Fibroblast of skin of right biceps (primary cell): ENCODE measurements around the gene KMT2C.

ENCODE experiments used
- DNase-seq: peaks from one replicate; pipeline ENCODE4 v3.0.0-alpha.2; 2013

Gene KMT2C

DNA sequence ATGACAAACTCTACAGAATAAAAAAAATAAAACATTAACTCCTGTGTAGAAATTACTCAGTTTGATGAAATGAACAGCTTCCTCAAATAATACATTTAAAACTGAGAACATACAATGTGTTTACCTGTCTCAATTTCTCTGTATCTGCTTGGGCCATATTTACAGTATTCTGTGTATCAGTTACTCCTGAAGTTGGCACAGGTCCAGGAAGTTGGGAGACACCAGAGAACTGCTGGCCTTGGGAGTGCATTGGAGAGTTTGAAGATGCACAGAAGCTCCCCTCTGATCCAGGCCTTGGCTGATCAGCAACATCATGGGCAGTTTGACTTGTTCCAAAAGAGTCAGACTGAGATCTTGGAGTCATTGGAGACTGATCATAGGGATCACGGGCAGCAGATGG, 255.2 kb downstream of the KMT2C start:
- DNase-seq: no peak

DNA sequence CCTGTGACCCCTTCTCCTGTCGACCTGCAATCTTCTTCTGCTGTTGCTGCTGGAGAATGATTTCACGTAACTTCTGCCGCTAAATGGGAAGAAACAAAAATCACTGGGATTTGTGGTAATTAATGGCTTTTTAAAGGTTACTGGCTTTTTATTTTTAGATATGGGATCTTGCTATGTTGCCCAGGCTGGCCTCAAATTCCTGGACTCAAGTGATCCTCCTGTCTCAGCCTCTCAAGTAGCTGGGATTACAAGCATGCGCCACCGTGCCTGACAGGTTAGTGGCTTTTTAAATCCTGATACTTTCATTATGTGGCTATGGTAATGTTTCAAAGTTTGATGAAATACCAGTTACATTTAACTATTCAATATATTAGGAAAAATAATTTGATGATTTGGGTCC, 255.8 kb downstream of the KMT2C start:
- DNase-seq: no peak

DNA sequence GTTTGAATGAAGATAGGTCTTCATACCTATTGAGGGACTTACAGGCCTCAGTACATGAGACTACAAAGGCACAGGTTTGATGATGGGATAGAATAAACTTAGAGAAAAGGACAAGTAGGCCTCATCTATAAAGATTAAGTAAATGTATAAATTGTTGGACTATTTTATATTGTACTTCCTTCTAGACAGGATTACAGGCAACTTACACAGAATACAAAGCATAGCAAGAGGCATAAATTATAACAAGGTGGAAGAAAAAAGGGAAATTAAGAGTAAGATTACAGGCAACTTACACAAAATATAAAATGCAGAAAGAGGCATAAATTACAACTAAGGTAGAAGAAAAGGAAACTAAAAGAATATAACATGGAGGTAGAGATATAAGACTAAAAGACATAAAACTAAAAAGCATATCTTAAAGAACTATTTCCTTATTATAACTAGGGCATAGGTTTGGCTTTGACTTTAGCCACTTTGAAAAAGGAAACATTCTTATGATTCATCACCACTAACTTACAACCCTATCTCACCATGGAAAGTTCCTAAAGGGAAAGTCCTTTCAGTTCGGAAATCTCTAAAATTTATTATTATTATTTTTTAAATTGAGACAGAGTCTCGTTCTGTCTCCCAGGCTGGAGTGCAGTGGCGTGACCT, 257.3 kb downstream of the KMT2C start:
- DNase-seq: no peak

DNA sequence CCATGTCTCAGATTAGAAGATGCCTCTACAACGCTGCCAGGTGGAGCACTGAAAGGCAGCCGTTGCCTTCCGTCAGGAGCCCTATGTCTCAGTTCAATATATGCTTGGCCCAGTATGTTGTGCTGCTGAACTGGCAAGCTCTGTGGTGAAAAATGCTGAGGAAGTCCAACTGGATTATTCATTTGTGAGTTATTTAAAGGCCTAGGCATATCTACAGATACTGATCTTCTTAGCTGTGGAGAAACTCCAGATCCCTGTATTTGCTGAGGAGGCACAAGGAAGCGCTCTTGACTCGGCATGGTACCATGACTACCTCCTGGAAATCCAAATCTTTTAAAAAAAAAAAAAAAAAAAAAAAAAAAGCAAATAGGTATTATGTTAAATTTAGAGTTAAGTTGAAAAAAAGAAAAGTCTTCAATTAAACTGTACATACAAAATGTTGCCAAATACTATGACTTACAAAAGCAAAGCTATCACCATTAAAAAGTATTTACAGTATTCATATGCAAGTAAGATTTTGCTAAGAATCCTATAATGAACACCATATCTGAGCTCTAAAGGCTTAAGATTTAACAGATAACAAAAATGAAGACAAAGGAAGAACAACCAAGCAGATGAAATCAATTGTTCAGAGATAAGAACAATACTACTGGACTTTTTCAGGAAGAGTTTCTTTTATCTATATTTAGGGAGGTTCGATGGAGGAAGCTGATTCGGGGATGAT, 258.0 kb downstream of the KMT2C start:
- no peak for DNase-seq

DNA sequence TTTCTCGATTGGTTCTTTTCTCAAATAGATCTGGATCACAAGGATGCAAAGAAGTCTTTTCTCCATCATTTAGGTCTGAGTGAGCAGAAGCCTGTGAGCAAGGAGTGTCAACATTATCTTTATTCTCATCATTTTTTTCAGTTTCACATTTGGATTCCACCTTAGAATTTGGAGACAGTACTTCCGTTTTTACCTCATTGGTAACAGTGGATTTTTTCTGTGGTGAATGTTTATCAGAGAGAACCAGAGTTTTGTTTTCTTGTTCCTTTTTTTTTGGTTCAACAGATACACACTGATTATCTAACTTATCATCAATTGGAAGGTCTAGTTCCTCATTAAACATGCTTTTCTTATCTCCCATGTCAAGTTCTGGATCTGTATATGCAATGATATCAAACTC, 259.0 kb downstream of the KMT2C start:
- no peak for DNase-seq

DNA sequence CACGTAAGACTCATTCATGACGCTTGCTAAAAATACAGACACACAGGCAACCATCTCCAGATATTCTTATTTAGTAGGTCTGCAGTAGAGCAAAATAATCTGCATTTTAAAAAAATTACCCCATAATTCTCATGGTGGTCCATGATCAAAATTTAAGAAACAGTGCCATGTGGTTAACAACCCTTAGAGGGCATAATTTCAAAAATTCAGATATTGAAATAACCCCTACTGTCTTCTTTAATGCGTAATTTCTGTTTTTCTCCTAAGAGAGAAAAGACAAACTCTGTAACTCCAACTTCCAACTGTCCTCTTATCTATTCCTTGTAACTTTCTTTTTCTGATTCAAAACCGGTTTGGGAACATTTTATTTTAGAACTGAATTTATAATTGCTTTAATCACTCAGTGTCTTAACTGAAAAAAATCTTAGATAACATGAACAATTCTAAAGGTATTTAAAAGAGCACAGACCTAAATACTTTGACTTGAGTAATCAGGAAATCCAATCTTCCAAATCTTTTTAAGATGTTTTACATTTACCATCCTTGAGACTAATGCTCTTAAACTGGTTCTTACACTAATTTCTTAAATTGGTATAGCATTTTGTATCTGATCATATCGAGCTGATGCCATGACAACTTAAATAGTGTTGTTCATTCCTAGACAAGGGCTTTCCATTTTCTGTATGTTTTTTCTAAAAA, 262.3 kb downstream of the KMT2C start:
- DNase-seq: no peak

DNA sequence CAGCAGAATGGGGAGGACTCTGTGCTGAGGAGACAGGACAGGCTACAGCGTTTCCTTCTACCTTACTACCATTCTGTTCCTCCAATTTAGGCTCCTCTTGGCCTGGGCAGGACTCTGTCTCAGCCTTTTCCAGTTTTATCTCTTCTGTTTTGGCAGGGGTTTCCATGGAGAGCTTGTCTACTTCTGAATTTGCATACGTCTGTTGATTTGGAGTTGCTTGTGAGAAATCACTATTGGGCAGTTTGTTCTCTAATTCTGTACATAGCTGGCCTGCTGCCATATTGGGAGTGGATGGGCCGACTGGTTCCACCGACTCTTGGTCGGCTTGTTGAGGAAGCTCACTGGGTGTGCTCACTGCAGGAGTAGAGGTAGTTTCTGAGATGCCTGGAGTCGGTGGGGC, 273.5 kb downstream of the KMT2C start:
- no peak for DNase-seq

DNA sequence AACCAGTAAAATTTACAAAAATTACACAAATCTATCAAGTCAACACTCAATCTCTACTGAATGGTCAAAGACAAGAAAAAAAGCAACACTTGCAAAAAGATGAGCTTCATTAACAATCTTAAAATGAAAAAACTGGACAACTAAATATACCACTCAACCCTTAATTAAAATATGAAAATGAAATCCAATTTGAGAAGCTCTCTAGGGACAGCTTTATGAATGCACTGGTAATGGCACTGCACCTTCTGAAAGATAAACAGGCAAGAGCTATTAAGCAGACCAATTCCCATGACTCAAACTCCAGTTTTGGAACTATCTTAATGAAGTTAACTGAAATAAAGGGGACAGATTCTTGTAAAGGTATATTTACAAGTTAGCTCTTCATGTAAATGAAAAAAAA, 274.6 kb downstream of the KMT2C start:
- no peak for DNase-seq

DNA sequence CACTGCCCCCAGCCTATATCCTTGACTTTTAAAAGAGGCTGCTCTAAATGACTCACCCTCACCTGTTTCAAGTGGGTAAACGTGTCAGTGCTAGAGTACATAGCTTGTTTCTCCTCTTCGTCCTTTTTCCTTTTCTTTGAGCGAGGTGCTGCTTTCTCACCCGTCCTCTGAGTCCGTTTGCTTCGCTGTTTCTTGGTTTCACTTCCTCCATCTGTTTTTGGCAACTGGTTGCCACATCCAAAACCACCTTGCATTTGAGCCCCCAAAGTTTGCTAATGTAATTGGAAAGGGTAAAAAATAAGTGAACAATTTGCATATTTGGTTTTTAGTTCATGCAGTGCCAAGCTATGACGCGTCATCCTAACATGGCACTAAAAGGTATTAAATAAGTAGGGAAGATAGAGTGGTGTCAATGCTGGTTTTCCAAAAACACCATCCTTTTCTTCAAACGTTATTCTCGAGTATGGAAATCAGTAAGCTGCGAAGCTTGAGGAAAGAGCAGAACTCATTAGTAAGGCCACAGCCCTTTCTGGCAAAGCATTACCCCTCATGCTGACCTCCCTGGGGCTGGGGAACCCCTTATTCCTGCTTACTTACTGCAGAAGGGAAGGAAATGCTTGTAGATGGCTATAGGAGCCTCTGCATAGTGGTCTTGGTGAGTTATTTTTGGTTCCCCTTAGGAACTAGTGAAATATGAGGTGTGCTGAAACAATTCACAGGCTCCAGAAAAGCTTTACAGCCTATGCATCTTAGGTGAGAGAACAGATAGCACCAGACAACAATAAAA, 276.8 kb downstream of the KMT2C start:
- no peak for DNase-seq

DNA sequence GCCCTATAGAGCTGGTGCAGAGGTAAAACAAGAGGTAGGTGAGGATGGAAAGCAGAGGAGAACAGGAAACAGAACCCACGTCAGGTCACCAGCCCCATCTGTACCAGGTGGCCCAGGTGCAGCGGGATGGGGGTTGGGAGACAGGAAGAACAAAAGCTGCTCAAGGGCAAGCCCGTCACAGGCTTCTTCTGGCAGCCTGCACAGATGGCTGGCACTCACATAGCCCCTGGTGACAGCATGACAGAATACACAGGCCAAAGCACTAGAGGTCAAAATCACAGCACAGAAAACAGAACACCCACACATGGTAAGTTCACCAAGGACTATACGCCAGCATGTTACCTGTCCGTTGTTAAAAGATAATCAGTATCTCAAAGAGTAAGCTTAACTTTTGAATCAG, 283.5 kb downstream of the KMT2C start:
- no peak for DNase-seq

DNA sequence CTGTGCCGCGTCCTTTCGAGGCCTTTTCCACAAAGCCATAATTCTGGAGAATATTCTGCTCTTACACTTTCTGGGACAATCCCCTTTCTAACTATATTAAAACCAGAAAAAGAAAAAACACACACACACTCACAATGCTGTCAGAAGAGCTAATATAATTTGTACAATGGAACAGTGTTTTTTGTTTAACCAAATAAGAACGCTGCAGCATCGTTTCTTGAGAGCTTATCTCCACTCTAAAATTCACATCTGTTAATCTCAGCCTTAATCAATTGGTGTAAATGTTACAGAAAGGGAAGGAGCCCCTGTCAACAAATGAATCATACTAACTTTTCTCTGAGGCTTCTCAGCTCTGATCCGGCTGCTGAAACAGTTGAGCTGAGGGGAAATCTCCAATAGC, 286.4 kb downstream of the KMT2C start:
- DNase-seq: no peak

DNA sequence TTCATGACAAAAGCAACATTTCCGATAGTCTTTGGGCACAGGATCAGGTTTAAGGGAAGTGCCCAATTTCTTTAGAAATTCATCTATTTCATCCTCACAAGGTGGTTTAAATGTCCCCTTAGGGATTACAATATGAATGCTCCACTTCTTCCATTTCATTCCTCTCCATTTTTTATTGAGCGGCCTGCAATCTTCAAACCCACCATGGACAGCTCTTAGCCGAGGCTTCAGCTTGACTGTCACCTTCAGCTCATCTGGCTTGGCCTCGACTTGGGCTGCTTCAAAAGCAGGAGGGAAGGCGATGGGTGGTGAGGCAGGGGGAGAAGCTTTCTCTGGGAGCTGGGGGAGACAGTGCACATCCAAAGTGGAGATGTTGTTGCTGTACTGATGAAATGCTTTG, 287.1 kb downstream of the KMT2C start:
- no peak for DNase-seq

DNA sequence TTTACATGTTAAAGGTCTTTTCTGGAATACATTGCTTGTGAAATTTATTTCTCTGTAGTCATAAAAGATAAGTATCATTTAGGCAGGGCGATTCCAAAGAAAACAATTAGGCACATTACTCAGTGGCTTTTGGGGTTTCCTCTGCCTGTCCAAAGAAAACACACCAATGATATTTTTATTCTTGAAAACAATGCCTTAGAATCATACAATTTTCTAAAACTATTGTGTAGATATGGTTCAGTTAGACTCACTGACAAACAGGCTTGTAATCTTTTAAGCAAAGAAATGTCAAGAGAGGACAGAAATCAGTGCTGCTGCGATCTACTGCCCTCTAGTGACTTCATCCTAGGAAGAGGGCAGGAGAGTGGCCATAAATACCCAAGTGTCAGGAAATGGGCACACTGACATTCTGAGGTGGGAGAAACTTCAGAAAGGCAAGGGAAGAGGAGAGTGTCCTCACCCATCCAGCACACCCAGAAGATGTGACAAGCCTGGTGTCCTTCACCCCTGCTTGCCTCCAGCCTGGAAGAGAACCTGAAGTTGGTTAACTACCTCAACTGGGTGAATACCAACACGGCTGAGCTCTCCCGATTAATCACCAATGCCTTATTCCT, 289.8 kb downstream of the KMT2C start:
- DNase-seq: peak; percentile 73

DNA sequence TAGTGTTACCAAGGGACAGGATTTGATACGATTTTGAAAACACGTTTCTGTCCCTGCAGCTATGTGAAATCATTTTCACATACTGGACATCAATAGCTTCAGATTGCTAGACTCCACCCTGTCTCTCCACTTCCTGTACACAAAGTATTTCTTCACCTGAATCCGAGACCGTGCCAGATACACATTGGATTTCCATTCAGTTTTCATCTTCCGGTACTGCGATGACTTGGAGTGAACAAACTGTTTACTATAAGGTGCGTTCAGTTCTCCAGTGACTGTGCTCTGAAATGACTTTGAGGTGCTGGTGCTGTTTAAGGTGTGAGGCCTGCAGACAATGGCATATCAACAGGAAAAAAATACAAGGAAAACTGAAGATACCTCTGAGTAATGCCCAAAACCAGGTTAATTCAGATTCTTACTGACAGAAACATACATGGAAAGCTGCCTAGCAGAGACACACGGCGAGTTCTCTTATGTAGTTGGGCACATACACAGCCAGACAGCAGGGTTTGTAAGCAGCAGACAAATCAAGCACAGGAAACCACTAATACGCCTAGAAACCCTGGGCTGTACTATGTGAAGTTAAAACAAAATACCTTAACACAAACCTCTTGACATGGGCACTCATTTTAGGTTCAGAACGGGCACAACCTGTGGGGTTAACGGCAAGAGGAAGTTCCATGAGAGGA, 291.1 kb downstream of the KMT2C start:
- no peak for DNase-seq

DNA sequence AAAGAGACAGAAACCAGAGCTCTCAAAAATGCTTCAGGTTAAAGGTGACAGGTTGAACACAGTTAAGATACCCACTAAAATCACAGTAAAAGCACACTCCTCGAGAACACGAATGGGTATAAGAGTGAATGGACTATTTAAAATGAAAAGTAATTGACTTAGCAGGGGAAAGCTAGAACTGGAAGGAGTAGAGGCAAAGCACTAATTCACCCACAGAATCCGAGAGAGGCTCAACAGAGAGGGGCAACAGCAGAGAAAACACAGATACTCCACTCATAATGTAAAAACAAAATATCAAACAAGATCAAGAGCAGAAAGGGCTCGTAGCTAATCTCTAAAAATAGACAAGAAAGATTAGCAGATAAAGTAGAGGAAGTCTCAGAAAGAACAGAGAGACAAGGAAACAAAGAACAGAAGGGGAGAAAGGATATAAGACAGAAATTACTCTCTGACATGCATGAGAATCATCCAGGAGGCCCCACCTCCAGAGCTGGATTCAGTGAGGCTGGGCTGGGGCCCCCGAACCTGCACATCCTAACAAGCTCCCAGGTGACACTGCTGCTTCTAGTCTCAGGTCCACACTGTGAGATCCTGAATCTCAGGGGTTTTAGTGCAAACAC, 292.7 kb downstream of the KMT2C start:
- no peak for DNase-seq

DNA sequence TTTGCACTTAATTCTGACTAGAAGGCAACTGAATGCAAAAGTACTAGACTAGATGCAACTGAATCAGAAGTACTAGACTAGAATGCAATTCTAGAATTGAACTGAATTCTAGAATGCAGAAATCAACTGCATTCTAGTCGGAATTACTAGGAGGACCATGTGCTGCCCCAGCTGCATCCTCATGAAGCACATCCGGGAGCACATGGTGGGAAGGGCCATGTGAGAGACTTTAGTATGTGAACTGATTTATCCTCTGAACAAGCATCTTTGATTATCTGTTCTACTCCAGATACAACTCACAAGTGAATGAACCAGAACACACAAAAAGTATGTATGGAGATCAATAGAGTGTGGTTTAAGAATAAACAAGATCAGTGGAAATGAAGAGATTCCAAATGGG, 295.2 kb downstream of the KMT2C start:
- DNase-seq: no peak

DNA sequence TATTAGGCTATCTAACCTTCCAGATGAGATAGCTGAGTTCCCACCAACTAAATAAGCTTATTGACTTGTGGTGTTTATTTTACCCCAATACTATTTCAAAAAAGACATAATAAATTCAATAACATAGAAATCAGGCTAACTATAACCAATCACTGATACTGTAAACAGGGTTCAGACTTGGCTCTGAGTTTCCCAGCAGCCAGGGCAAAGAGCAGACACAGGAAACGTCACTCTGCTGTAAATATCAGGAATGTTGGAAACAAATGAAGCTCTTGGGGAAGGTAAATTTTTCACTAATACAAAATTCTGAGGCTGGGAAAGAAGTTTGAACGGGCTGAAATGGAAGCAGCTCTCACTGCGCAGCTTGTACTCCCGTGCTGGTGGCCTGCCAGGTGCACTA, 295.7 kb downstream of the KMT2C start:
- DNase-seq: no peak

DNA sequence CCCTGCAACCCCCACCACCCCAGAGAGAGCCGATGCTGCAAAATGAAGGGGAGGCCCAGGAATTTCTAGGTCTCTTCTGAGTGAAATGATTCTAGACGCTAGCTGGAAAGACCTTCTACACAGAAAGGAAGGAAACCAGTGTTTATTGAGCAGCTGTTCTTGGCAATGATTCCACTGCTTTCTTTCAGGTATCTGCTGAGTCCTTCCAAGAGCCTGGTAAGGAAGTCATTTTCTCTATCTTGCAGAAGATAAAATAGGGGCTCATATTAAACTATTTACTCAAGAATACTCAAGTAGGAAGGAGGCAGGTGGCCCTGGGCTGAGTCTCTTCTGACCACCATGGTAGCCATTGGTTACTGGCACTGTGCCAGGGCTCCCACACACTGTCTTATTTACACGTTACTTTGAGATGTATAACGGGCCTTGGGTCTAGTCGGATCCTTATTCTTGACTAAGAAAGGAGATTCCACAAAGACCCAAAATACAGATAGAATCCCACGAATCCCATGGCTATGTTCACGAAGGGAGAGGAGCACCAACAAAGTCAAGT, 298.3 kb downstream of the KMT2C start:
- DNase-seq: no peak

DNA sequence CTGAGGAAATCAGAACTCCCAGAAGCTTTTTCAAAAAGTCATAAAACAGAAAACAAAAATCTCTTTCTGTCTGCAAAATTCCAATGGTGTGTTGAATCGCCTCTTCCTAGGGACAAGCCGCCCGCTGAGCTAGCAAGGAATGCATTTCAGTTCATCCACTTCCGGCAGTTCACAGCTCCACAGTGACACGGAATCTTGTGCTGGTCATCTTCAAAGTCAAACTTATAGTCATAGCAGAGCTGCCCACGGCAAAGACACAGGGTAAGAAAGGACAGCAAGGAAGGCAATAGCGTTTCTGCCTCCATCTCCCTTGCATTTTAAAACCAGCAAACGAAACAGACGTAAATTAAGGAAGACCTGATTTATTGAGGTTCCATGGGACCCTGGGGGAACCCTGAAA, 299.1 kb downstream of the KMT2C start:
- DNase-seq: peak; percentile 30

DNA sequence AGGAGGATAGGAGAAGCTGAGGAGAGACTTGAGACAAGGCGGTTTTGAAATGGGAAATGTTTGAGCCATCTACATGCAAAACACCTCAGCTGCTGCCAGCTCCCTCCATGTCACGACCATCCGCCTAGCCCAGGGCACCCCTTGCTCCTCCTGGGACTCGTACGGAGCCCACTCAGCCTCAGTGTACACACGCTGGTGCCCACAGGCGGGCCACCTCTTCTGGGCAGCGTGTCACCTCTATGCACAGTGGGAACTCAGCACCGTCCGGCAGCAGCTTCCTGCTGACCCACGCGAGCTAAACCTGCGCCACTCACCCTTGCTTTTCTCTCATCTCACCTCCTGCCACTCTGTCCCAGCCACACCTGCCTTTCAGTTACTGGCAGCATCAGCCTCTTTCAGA, 302.0 kb downstream of the KMT2C start:
- no peak for DNase-seq

DNA sequence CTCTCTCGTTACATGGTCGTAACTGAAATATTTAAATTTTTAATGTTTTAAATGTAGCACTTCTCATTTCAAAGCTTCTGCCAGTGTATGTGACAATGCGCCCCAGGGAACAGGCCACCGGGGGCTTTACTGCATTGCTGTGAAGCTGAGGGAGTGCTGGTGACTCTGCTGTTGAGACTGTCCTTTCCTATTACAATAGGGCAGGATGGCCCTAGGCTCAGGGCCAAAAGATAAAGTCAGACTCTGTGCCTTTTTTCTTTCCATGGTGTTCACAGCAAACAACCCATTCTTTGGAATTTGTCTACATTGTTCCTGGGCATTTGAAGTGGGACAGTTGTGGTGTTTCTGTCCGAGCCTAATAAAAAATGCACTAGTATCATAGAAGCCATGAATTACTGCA, 303.0 kb downstream of the KMT2C start:
- DNase-seq: no peak
